VCaP (cell line): ENCODE results near the gene NID2.

ENCODE experiments used
- H3K27ac ChIP-seq: fragments of 450-650 bp; 2 replicates; pipeline ENCODE4 v1.5.1; 2017
- TF ChIP-seq, protein P1 (sequence below): fragments of 450-650 bp; conservative IDR thresholded peaks from 2 replicates; pipeline ENCODE4 v1.5.1; 2017; ENCODE audit warnings: mild to moderate bottlenecking, moderate library complexity

NID2 gene

DNA sequence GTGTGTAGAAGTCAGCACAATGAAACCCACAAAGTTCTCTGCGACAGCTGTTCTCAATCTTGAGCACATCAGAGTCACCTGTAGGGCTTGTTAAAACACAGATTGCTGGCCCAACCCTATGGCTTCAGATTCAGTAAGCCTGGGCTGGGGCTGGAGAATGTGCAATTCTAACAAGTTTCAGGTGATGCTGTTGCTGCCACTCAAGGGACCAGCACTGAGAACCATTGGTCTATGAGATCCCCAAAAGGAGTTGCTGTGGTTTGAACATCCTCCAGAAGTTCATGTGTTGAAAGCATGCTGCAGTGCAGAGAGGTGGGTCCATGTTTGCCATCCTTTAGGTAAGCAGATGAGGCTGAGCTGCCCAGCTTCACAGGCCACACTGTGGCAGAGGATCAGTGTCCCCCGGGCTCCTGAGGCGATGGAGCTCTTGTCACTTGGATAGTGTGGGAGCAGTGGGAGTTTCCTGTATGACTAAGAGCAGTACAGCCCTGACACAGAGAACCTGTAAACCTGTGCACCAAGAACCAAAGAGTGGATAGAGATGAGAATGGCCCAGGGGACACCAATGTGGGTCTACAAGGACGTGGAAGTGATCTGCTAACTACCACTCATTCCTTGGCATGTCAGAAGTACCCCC is 87.5 kb downstream of the NID2 start:
- no peak overlapping the region for H3K27ac ChIP-seq
- TF ChIP-seq, protein P1, sequence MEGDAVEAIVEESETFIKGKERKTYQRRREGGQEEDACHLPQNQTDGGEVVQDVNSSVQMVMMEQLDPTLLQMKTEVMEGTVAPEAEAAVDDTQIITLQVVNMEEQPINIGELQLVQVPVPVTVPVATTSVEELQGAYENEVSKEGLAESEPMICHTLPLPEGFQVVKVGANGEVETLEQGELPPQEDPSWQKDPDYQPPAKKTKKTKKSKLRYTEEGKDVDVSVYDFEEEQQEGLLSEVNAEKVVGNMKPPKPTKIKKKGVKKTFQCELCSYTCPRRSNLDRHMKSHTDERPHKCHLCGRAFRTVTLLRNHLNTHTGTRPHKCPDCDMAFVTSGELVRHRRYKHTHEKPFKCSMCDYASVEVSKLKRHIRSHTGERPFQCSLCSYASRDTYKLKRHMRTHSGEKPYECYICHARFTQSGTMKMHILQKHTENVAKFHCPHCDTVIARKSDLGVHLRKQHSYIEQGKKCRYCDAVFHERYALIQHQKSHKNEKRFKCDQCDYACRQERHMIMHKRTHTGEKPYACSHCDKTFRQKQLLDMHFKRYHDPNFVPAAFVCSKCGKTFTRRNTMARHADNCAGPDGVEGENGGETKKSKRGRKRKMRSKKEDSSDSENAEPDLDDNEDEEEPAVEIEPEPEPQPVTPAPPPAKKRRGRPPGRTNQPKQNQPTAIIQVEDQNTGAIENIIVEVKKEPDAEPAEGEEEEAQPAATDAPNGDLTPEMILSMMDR, result no peak

DNA sequence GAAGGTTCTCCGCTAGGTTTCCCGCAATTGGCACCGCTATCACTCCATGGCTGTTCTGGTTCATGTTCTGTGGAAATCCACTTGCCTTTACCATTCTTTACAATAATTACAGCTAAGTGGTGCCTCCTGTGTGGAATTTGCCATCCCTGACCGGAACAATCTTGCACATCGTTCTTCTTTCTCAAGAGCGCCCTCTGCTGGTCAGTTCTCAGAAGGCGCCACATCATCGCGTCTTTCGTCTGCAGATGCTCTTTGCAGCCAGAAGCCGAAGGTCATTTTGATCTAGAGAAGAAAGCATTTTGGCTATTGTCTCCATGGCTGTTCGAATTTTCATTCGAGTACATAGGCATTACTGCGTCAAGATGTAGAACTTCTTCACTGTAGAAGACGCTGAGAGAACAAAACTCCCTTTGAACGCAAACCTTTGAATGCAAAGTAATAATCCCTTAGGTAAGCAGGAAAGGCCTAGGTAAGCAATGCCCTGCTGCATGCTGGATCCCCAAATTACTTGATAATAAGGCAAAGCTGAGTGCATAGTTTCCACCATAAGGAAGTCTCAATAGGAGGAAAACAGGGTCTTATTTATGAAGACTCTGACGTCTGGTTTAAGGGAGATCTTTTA is 89.7 kb downstream of the NID2 start:
- no peak overlapping the region for H3K27ac ChIP-seq
- TF ChIP-seq, protein P1, result peak; percentile 90

DNA sequence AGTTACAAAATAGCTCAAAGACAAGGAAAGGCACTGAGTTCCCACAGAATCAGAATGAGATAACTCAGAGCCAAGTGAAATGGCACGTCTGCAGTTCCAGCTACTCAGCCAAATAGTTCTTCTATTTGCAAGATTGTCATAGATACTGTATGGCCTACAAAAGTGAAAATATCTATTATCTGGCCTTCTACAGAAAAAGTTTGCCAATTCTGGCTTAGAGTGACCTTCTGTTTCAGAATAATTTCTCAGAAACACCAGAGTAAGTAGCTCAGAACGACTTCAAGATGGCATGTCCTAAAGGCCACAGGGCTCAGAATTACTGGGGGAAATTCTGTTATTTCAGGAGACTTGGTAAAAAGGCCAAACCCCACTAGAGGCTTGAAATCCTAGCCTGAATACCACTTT is 90.2 kb downstream of the NID2 start:
- no peak overlapping the region for H3K27ac ChIP-seq
- TF ChIP-seq, protein P1, result no peak

DNA sequence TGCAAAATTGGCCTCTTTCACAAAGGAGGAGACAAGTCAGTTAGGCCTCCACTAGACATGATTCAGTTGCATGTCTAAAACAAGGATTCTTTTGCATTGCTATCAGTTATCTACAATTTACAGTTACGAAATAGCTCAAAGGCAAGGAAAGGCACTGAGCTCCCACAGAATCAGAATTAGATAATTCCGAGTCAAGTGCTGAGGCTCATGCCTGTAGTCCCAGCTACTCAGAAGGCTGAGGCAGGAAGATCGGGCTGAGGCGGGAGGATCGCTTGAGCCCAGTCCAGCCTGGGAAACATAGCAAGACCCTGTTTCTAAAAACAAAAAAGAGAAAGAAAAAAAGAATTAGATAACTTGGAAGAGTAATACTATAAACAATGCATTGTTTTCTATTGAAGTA is 91.8 kb downstream of the NID2 start:
- TF ChIP-seq, protein P1, result no peak
- H3K27ac ChIP-seq, result no peak overlapping the region

DNA sequence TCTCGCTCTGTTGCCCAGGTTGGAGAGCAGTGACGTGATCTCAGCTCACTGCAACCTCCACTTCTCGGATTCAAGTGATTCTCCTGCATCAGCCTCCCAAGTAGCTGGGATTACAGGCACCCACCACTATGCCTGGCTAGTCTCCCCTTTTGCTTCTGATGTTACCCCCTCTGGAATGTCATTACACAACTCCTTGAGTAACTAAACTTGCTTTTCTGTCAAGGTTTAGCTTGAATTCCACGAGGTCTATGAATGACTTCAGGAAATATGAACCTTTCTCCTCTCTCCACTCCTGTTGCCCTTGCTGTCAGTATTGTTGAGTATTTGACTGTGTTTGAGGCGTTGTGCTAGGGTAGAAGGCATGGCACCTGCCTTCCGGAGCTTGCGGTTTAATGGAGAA is 96.3 kb downstream of the NID2 start:
- TF ChIP-seq, protein P1, result no peak
- H3K27ac ChIP-seq, result no peak overlapping the region

DNA sequence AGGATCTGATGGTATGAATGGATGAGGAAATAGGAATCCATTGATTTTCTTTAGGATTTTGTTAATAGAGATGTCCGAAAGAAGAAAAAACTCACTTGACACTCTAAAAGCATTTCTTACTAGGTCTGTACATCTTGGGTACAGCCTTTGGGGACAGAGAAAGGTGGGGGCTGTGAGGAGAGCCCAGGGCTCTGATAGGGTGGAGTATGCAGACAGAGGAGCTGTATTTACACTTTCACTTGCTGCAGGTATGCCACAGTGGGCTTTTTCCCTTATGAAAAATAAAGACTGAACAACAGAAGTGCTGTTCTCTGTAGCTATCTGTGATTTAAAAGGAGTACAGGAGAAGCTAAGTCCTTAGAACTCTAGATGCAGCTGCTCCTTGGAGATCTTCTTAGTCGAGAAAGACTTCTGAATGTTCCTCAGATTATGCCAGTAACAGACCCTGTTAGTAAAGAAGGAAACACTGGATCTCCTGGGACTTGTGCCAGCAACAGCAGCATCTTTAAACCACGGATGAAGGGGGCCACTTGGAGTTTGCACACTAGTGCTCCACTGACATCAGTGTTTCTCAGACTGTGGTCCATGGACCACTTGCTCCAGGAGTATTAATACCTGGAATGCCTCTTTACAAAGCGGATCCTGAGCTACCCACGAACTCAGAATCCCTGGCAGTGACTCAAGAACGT is 98.9 kb downstream of the NID2 start:
- TF ChIP-seq, protein P1, result no peak
- H3K27ac ChIP-seq, result no peak overlapping the region

DNA sequence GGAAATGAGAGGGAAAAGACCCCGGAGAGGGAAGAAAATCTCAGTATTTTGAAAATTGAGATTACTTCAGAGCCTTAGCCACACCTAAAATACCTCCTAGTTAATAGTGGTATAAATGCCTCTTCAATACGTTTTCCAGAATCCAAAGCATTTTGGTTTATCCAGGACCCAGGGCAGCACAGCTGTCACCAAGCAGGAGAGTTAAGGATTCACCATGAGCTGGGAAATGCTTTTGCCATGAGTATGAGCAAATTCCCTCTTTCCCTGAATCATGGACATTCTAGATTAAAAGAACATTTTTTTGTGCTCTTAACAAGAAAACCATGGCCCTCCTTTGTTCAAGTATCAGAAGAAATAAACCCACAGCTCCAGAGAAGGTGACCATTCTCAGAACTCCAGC is 101.3 kb downstream of the NID2 start:
- TF ChIP-seq, protein P1, result no peak
- no peak overlapping the region for H3K27ac ChIP-seq
